ENCODE measurements around the gene ENTPD3.
"Not testable (repeated sequence)": the region's sequence is repeated elsewhere in the genome, so short reads cannot be mapped to it uniquely, and the experiment has no call there.

ENTPD3 gene

DNA sequence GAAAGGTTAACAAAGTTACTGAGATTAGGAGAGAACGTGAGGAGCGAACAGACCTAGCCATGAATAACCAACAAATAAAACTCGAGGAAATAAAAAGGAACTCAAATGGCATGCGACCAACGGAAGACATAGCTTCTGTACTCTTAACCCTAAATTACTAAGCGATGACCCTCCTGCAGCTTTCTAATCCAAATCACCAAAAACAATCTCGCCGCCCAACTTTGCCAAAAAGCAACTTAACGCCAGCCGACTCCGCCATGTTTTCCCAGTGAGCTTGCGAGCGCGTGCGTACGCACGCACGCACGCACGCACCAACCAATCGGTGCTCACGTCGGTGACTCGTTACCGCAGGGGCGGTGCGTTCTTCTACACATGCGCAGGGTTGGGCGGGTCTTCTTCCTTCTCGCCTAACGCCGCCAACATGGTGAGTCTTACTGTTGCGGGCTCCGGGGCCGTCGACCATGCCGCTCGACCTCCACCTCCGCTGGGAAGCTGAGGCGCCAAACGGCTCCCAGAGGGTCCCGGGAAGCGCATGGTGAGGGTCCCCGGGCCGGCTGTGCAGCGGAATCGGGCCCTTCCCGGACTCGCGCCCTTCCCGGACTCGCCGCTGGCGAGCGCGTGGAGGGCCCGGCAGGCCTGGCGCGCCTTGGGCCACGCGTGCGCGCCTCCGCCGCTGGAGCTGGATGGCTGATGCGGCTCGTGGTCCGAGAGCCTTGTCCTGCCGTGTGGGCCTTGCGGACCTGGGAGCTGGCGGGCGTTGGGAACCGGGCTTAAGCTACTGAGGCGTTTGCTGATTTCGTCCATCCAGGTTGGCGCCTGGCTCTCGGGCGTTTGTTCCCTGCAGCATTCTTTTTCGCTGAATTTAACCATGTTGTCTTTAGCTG, 70.2 kb downstream of the ENTPD3 start, which contains the start of gene RPL14:
Gene RPL14 (plus strand): TSS at position 400 of the 884 bp plus-strand sequence. CDS start 133 bp downstream, at position 533.
- DNase-seq (ENCODE audit: low read depth), result peak; percentile 89
- peak within 1 kb of the TSS; percentile 90 for H3K4me3 ChIP-seq (ENCODE audit: low read depth, low read length)
- TF ChIP-seq, protein P1, sequence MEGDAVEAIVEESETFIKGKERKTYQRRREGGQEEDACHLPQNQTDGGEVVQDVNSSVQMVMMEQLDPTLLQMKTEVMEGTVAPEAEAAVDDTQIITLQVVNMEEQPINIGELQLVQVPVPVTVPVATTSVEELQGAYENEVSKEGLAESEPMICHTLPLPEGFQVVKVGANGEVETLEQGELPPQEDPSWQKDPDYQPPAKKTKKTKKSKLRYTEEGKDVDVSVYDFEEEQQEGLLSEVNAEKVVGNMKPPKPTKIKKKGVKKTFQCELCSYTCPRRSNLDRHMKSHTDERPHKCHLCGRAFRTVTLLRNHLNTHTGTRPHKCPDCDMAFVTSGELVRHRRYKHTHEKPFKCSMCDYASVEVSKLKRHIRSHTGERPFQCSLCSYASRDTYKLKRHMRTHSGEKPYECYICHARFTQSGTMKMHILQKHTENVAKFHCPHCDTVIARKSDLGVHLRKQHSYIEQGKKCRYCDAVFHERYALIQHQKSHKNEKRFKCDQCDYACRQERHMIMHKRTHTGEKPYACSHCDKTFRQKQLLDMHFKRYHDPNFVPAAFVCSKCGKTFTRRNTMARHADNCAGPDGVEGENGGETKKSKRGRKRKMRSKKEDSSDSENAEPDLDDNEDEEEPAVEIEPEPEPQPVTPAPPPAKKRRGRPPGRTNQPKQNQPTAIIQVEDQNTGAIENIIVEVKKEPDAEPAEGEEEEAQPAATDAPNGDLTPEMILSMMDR (IDR thresholded peaks at IDR 0.05; ENCODE audit: low read depth, low read length, missing control alignments), result no peak

DNA sequence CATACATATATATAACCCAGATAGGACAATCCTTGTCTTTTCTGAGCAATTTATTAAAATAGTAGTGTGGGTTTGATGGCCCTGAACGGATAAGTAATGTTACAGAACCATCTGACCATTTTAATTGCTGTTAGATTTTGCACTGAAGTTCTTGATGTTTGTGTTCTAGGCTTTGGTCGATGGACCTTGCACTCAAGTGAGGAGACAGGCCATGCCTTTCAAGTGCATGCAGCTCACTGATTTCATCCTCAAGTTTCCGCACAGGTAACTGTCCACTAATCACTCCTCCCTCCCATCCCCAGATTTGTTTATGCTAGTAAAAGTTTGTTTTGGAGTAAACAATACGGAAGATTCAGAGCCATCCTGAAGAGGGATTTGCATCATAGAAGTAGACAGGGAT, 71.5 kb downstream of the ENTPD3 start:
- peak overlapping the region; percentile 90 for H3K4me3 ChIP-seq (ENCODE audit: low read depth, low read length)
- TF ChIP-seq, protein P1 (IDR thresholded peaks at IDR 0.05; ENCODE audit: low read depth, low read length, missing control alignments), result no peak
- DNase-seq (ENCODE audit: low read depth), result no peak

GRCh38 chr3:40460481-40460880, 73.5 kb downstream of the ENTPD3 start:
- DNase-seq (ENCODE audit: low read depth); H3K4me3 ChIP-seq (ENCODE audit: low read depth, low read length): not testable (repeated sequence)

DNA sequence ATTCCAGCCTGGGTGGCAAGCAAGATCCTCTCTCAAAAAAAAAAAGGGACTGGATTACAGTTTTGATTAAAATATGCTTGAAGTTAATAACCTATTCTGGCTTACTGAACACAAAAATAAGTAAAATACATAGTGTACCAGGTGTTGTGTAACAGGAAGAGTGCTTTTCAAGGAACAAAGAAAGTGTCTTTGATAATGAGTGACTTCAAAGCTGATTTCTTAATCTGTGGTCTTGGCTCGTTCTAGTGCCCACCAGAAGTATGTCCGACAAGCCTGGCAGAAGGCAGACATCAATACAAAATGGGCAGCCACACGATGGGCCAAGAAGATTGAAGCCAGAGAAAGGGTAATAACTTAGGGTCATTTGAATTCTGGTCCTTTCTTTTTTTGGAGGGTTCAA, 74.2 kb downstream of the ENTPD3 start:
- TF ChIP-seq, protein P1 (IDR thresholded peaks at IDR 0.05; ENCODE audit: low read depth, low read length, missing control alignments), result no peak

GRCh38 chr3:40462838-40463237, 75.9 kb downstream of the ENTPD3 start:
- not testable (repeated sequence) for H3K4me3 ChIP-seq (ENCODE audit: low read depth, low read length); DNase-seq (ENCODE audit: low read depth)

More for the DNA sequence above, 74.2 kb downstream of the ENTPD3 start:
- DNase-seq (ENCODE audit: low read depth), result no peak
- H3K4me3 ChIP-seq (ENCODE audit: low read depth, low read length), result no peak overlapping the region

DNA sequence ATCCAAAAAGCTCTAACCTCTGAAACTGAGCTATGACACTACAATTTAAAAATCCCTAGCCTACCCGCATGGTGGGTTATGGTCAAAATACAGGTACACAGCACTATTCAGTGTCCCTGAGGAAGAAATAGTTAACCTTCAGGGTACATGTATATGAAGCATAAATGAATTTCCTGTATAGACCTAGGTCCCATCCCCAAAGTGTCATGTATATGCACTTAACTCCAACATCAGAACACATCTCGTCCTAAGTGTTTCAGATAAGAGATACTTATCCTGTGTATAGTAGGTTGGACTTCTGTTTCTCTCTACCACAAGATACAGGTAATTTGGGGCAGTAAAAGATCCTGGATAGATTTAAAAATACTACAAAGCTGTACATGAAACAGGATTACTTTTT, 76.6 kb downstream of the ENTPD3 start:
- TF ChIP-seq, protein P1 (IDR thresholded peaks at IDR 0.05; ENCODE audit: low read depth, low read length, missing control alignments), result no peak
- no peak overlapping the region for H3K4me3 ChIP-seq (ENCODE audit: low read depth, low read length)
- no peak for DNase-seq (ENCODE audit: low read depth)

DNA sequence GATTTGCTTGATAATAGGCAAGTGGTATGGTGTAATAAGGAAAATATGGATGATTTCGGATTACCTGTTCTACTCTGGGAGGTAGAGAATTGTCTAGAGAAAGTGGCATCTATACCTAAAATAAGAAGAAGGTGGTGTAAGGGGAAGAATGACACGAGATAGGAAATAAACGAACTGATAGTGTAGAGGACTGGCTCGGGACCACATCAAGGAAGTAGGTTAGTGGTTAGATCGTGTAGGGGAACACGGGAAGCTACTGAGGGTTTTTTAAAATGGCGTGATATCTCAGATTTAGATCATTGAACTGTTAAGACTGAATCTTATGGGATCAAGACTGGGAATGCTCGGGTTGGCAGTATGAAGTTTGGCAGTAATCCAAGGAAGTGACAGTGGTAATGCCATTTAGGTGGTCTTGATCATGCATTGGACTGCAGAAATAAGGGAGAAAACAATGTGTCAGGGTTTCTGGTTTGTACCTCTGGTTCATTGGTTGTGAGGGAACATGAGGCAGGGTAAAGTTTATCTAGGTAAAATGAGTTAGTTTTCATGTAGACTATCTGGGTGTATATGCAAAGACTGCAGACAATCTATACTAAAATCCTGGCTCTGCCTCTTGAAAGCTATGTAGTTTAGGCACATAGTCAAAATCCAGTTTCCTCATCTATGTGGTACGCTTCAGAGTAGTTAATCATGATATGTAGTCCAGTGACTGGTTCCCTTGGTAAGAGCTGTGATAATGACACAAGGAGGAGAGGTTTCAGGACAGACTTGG, 77.5 kb downstream of the ENTPD3 start:
- TF ChIP-seq, protein P1 (IDR thresholded peaks at IDR 0.05; ENCODE audit: low read depth, low read length, missing control alignments), result no peak
- no peak for DNase-seq (ENCODE audit: low read depth)
- H3K4me3 ChIP-seq (ENCODE audit: low read depth, low read length), result no peak overlapping the region
